Fibroblast of gingiva (primary cell): Measurements from ENCODE around the gene INTU.
"Not testable (repeated sequence)": the region's sequence is repeated elsewhere in the genome, so short reads cannot be mapped to it uniquely, and the experiment has no call there.

Experiments
- DNase-seq: peaks from one replicate; pipeline ENCODE4 v3.0.0-alpha.2; 2011; ENCODE audit warnings: low read depth

INTU gene

GRCh38 chr4:127632420-127633403 lies at the start of gene INTU:
INTU (plus strand) TSS chr4:127632957; CDS start chr4:127633035, 78 bp downstream.
- DNase-seq = peak; percentile 95

DNA sequence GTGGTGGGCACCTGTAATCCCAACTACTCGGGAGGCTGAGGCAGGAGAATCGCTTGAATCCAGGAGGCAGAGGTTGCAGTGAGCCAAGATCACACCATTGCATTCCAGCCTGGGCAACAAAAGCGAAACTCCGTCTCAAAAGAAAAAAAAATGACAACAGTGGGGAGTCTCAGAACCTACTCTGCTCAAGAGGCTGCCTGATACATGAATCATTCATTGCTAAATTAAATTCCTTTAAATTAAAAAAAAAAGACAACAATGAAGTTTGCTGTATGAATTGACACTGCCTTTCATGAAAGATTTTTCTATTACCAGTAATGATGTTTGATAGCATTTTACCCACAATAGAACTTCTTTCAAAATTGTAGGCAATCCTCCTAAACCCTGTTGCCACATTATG lies 46.3 kb upstream of the INTU start:
- not testable (repeated sequence) for DNase-seq

- DNase-seq = peak; percentile 37
Measured at GRCh38 chr4:127586922-127587571, 45.7 kb upstream of the INTU start.

DNA sequence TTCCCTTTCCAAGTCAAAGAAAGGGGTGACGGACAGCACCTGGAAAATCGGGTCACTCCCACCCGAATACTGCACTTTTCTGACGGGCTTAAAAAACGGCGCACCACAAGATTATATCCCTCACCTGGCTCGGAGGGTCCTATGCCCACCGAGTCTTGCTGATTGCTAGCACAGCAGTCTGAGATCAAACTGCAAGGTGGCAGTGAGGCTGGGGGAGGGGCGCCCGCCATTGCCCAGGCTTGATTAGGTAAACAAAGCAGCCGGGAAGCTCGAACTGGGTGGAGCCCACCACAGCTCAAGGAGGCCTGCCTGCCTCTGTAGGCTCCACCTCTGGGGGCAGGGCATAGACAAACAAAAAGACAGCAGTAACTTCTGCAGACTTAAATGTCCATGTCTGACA lies 43.6 kb upstream of the INTU start:
- not testable (repeated sequence) for DNase-seq

DNA sequence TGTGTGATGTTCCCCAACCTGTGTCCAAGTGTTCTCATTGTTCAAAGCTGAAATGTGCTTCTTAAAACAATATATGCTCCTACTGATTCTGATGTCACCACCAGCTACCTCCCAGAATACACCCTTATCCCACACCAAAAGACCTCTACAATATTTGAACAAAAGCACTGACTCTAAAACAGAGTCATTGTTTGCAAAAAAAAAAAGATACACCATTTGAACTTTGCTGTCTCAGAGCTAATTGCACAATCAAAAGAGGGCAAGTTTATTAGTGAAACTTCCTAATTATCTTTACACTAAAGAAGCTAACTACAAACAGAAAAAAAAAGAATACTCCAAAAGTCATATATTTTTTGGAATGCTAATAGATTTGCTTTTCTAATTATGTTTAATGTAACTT lies 34.1 kb upstream of the INTU start:
- DNase-seq = no peak

DNA sequence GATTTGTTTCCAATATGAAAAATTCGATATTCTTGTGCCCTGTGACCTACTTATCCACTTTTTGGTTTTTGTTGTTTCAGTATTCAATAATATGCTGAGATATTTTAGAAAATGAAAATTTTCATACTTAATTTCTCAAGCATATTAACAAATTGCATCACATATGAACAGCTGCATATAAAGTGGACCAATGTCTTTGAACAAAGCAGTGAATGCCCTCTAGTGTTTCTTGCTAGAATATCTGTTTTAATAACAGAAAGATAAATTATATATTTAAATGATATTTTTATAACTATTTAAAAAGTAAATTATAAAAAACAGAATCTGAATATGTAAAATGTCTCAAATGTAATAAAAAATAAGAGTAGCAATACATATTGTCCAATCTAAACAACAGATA lies 31.7 kb upstream of the INTU start:
- DNase-seq = peak; percentile 48

- DNase-seq = peak; percentile 43
Measured at GRCh38 chr4:127604949-127605709, 27.6 kb upstream of the INTU start.

DNA sequence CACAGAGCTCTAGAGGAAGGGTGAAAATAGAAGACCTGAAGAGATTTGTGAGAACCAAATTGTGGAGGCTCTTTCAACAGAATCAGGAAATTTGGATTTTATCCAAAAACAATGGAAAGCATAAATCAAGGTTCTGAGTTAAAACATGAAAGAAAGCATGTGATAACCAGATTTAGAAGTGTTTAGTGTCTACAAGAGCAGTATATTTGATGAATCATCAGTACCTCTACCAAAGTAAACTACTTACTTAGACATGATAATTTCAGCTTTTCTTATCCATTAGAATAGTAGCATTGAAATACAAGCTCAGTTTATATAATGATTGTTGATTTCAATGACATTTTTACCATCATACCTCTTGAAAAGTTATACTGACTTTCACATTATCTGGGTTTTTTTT lies 25.9 kb upstream of the INTU start:
- no peak for DNase-seq

GRCh38 chr4:127609484-127609883 lies 23.3 kb upstream of the INTU start:
- no peak for DNase-seq

GRCh38 chr4:127610488-127610887 lies 22.3 kb upstream of the INTU start:
- DNase-seq = no peak

GRCh38 chr4:127616898-127617297 lies 15.9 kb upstream of the INTU start:
- no peak for DNase-seq

DNA sequence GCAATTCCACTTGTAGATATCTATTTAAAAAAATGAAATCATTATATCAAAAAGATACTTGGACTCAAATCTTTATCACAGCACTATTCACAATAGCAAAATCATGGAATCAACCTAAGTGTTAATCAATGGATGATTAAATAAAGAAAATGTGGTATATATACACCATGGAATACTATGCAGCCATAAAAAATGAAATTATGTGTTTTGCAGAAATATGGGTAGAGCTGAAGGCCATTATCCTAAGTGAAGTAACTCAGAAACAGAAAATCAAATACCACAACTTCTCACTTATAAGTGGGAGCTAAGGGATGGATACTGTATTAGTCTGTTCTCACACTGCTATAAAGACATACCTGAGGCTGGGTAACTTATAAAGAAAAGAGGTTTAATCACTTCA lies 14.3 kb upstream of the INTU start:
- no peak for DNase-seq

DNA sequence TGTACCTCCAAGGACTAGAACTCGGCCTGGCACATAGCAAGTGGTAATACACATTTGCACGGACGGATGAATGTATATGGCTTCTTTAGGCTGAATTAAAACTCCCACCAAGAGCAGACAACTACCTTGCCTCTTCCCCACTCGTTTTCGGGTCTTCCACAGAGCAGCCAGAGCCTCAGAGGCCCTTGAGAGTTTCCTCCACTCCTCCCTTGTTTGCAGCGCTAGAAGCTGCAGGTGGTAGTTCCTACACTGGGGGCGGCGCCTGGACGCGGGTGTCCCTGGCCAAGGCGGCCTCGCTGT lies 10.2 kb upstream of the INTU start:
- DNase-seq = no peak

GRCh38 chr4:127622921-127623796 lies 9.6 kb upstream of the INTU start:
- peak; percentile 7 for DNase-seq

- no peak for DNase-seq
Measured at GRCh38 chr4:127623797-127624083, 9.0 kb upstream of the INTU start.

- no peak for DNase-seq
Measured at GRCh38 chr4:127624173-127624572, 8.6 kb upstream of the INTU start.

DNA sequence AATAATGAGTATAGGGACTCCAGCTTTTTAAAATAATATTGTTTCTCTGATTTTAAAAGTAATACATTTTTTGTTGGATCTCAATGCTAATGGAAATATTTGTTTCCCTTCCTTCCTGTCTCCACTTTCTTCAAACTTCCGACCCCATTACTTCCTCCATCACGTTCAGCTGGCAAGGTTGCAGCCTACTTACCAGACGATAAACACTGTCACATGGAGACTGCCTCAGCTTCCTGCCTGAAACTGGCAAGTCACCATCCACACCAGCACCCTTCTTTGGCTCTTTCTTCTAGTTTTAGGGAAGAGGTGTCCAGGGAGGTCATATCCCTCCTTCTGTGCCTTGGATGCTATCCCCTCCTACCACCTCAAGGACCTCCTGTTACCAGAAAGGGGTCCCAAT lies 3.4 kb upstream of the INTU start:
- no peak for DNase-seq

DNA sequence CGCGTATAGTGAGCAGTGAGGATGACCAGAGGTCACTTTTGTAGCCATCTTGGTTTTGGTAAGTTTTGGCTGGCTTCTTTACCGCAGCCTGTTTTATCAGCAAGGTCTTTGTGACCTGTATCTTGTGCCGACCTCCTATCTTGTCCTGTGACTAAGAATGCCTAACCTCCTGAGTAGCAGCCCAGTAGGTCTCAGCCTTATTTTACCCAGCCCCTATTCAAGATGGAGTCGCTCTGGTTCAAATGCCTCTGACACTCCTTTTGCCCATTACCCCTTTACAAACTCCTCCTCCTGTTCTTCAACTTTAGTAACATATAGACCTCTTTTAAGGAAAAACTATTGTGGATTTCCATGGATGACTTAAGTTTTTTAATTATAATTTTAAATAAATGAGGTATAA lies 2.6 kb upstream of the INTU start:
- DNase-seq = no peak

GRCh38 chr4:127631420-127631819 lies 1.3 kb upstream of the INTU start:
- no peak for DNase-seq

DNA sequence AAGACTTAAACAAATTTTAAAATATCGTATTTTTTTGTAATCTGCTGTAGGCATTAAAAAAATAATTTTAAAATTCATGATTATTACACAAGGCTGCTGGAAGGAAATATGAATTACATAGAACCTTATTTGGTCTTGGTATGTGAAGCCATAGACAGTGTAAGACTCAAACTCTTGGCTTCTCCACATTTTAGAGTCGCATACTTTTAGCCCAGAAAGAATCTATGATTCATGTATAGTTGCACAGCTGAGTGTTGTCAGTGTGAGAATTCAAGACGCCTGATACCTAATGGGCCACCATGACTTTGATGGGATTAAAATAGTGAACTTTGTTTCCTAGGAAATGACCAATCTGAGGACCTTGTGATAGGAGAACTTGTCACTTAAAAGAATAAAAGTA lies 1.4 kb downstream of the INTU start:
- peak; percentile 54 for DNase-seq

DNA sequence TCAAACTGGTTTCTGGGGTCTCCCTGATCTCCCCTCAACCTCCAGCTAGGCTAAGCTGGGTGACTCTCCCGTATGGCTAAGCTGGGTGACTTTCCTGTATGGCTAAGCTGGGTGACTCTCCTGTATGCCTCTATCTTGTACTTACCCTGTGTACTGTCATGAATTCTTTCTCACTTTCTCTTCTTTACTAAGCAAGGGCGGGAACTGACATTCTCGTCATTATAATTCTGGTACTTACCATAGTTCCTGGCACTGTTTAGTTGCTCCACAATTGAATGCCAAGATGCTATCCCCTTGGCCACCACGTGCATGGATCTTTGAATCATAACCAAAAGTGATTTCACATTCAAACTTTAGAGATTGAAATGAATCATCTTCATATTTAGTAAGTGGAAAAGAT lies 8.8 kb downstream of the INTU start:
- peak; percentile 26 for DNase-seq

- no peak for DNase-seq
Measured at GRCh38 chr4:127642169-127642568, 9.4 kb downstream of the INTU start.
